Thyroid gland (tissue), 4 donors: ENCODE data around the gene TNS2.

Experiments used
- POLR2A ChIP-seq, 2 donors: fragments of 450-650 bp; IDR thresholded peaks; one replicate each; pipeline ENCODE4 v1.6.1; 2017; ENCODE audit warnings: antibody characterized with exemption in 2 of 2, mild to moderate bottlenecking in 2 of 2, moderate library complexity in 1 of 2
- TF ChIP-seq, protein P1 (sequence below), 6 experiments: fragments of 200-600 bp in 3 of 6; fragments of 450-650 bp in 3 of 6; sonication (generic) in 3 of 6; IDR thresholded peaks; one replicate each; pipeline ENCODE4 v1.5.1; 2016 to 2019; ENCODE audit warnings: antibody characterized with exemption in 6 of 6, mild to moderate bottlenecking in 2 of 6, inconsistent platforms in 1 of 6, moderate library complexity in 1 of 6

DNA sequence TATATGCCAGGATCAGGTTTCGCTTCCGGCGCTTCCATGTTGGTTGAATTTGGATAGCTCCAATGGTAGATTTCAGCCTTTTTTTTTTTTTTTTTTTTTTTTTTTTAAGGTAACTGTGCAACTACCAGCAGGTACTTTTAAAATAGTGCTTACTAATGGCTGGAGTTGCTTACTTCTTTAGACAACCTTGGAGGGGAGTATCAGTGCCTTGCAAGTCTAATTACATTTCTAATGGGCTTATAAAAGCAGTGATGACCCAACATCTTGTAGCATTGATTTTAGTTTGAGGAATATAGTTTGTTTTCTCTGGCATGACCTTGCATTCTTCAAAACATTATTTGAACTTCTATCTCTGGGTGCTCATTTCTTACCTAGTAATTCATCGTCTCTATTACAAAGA, 42.5 kb upstream of the TNS2 start:
- TF ChIP-seq, protein P1, sequence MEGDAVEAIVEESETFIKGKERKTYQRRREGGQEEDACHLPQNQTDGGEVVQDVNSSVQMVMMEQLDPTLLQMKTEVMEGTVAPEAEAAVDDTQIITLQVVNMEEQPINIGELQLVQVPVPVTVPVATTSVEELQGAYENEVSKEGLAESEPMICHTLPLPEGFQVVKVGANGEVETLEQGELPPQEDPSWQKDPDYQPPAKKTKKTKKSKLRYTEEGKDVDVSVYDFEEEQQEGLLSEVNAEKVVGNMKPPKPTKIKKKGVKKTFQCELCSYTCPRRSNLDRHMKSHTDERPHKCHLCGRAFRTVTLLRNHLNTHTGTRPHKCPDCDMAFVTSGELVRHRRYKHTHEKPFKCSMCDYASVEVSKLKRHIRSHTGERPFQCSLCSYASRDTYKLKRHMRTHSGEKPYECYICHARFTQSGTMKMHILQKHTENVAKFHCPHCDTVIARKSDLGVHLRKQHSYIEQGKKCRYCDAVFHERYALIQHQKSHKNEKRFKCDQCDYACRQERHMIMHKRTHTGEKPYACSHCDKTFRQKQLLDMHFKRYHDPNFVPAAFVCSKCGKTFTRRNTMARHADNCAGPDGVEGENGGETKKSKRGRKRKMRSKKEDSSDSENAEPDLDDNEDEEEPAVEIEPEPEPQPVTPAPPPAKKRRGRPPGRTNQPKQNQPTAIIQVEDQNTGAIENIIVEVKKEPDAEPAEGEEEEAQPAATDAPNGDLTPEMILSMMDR (IDR thresholded peaks at IDR 0.05): no peak
- no peak for TF ChIP-seq POLR2A (IDR thresholded peaks at IDR 0.05)
